ENCODE measurements around the gene SRF. TPM values are rescaled to one million over a fixed set of nuclear protein-coding genes. Genes with fewer than 3 reads are reported as not detected.
"Not testable (repeated sequence)": the region's sequence is repeated elsewhere in the genome, so short reads cannot be mapped to it uniquely, and the experiment has no call there.

The SRF gene
- total and polyA plus RNA-seq, 3 experiments from 2014 or later = 8.0 to 57.4 (median 55.1) TPM

DNA sequence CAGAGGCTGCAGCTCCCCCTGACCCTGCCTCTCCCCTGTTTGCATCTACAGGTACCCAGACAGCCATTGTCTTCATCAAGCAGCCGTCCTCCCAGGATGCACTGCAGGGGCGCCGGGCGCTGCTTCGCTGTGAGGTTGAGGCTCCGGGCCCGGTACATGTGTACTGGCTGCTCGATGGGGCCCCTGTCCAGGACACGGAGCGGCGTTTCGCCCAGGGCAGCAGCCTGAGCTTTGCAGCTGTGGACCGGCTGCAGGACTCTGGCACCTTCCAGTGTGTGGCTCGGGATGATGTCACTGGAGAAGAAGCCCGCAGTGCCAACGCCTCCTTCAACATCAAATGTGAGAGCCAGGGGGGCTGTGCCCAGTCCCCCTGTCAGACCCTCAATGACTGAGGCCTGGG is 42.1 kb upstream of the SRF start:
- H3K27ac ChIP-seq (ENCODE audit: low read depth, low read length) = no peak overlapping the region
- no peak overlapping the region for H3K4me3 ChIP-seq (ENCODE audit: low read length)
- Mint-ChIP-seq H3K9me3 (no peaks in the 10 kb centered on the region), H3K27me3 (peaks cover 1 to 3% of the 10 kb centered on the region in 2 donors), H3K4me1 (no peaks in the 10 kb centered on the region), H3K36me3 (no peaks in the 10 kb centered on the region), H3K27ac (no peak overlapping the region), H3K4me3 (no peak overlapping the region)
- DNase-seq = no peak
- no peaks in the 10 kb centered on the region for H3K9me3 ChIP-seq (ENCODE audit: low read length)
- H3K4me1 ChIP-seq (ENCODE audit: insufficient read depth, low read length) = no peaks in the 10 kb centered on the region
- POLR2A ChIA-PET = no interaction called here
- CTCF ChIA-PET = interaction anchor here (1.5 kb wide), 1 partner anchor 225 kb away, joined by 4 read pairs; no protein-coding TSS in a partner anchor
- no peaks in the 10 kb centered on the region for H3K27me3 ChIP-seq (ENCODE audit: insufficient read depth, low read length, poor library complexity, severe bottlenecking)
- no peaks in the 10 kb centered on the region for H3K36me3 ChIP-seq (ENCODE audit: insufficient read depth, low read length)

GRCh38 chr6:43129434-43130194 is 41.5 kb upstream of the SRF start:
- Mint-ChIP-seq H3K4me3 (no peak overlapping the region), H3K4me1 (no peaks in the 10 kb centered on the region), H3K36me3 (no peaks in the 10 kb centered on the region), H3K27ac (no peak overlapping the region), H3K27me3 (peaks cover 1 to 3% of the 10 kb centered on the region in 2 donors), H3K9me3 (no peaks in the 10 kb centered on the region)
- Histone ChIP-seq H3K9me3 (ENCODE audit: low read length) (no peaks in the 10 kb centered on the region), H3K27ac (ENCODE audit: low read depth, low read length) (no peak overlapping the region), H3K4me1 (ENCODE audit: insufficient read depth, low read length) (no peaks in the 10 kb centered on the region), H3K36me3 (ENCODE audit: insufficient read depth, low read length) (no peaks in the 10 kb centered on the region), H3K4me3 (ENCODE audit: low read length) (no peak overlapping the region), H3K27me3 (ENCODE audit: insufficient read depth, low read length, poor library complexity, severe bottlenecking) (no peaks in the 10 kb centered on the region)
- DNase-seq = no peak
- POLR2A ChIA-PET = no interaction called here
- CTCF ChIA-PET = interaction anchor here (1.5 kb wide), 1 partner anchor 226 kb away, joined by 4 read pairs; no protein-coding TSS in a partner anchor

- no peaks in the 10 kb centered on the region for H3K36me3 ChIP-seq (ENCODE audit: insufficient read depth, low read length)
- no peak for DNase-seq
- H3K27ac Mint-ChIP-seq = no peak overlapping the region
- H3K9me3 Mint-ChIP-seq = no peaks in the 10 kb centered on the region
- H3K4me1 Mint-ChIP-seq = no peaks in the 10 kb centered on the region
- H3K4me3 Mint-ChIP-seq = no peak overlapping the region
- CTCF ChIA-PET = interaction anchor here (1.5 kb wide), 1 partner anchor 226 kb away, joined by 4 read pairs; no protein-coding TSS in a partner anchor
- no peak overlapping the region for H3K4me3 ChIP-seq (ENCODE audit: low read length)
- no peaks in the 10 kb centered on the region for H3K36me3 Mint-ChIP-seq
- POLR2A ChIA-PET = no interaction called here
- no peak overlapping the region for H3K27ac ChIP-seq (ENCODE audit: low read depth, low read length)
- H3K27me3 ChIP-seq (ENCODE audit: insufficient read depth, low read length, poor library complexity, severe bottlenecking) = no peaks in the 10 kb centered on the region
- H3K27me3 Mint-ChIP-seq = peaks cover 1 to 3% of the 10 kb centered on the region in 2 donors
- H3K4me1 ChIP-seq (ENCODE audit: insufficient read depth, low read length) = no peaks in the 10 kb centered on the region
- H3K9me3 ChIP-seq (ENCODE audit: low read length) = no peaks in the 10 kb centered on the region
These were observed 40.6 kb upstream of the SRF start for GRCh38 chr6:43130429-43130828.

DNA sequence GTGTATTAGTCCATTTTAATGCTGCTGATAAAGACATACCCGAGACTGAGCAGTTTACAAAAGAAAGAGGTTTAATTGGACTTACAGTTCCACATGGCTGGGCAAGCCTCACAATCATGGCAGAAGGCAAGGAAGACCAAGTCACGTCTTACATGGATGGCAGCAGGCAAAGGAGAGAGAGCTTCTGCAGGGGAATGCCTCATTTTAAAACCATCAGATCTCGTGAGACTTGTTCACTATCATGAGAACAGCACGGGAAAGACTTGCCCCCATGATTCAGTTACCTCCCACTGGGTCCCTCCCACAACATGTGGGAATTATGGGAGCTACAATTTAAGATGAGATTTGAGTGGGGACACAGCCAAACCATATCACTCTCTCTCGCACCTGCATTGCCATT is 39.7 kb upstream of the SRF start:
- H3K27ac ChIP-seq (ENCODE audit: low read depth, low read length); H3K27ac Mint-ChIP-seq; H3K4me3 ChIP-seq (ENCODE audit: low read length); H3K27me3 Mint-ChIP-seq; H3K9me3 Mint-ChIP-seq; H3K4me1 Mint-ChIP-seq; POLR2A ChIA-PET; DNase-seq; H3K36me3 Mint-ChIP-seq; H3K4me1 ChIP-seq (ENCODE audit: insufficient read depth, low read length); H3K36me3 ChIP-seq (ENCODE audit: insufficient read depth, low read length); CTCF ChIA-PET; H3K27me3 ChIP-seq (ENCODE audit: insufficient read depth, low read length, poor library complexity, severe bottlenecking); H3K9me3 ChIP-seq (ENCODE audit: low read length); H3K4me3 Mint-ChIP-seq: not testable (repeated sequence)

GRCh38 chr6:43138267-43138666 is 32.8 kb upstream of the SRF start:
- H3K9me3 ChIP-seq (ENCODE audit: low read length) = no peaks in the 10 kb centered on the region
- H3K4me1 ChIP-seq (ENCODE audit: insufficient read depth, low read length) = peaks cover 14% of the 10 kb centered on the region
- Mint-ChIP-seq H3K36me3 (no peaks in the 10 kb centered on the region), H3K4me1 (peaks cover 15 to 20% (median 18%) of the 10 kb centered on the region in 3 donors), H3K9me3 (no peaks in the 10 kb centered on the region), H3K4me3 (no peak overlapping the region), H3K27me3 (no peaks in the 10 kb centered on the region), H3K27ac (no peak overlapping the region)
- H3K4me3 ChIP-seq (ENCODE audit: low read length) = no peak overlapping the region
- no peaks in the 10 kb centered on the region for H3K36me3 ChIP-seq (ENCODE audit: insufficient read depth, low read length)
- CTCF ChIA-PET = no interaction called here
- POLR2A ChIA-PET = no interaction called here
- DNase-seq = no peak
- H3K27me3 ChIP-seq (ENCODE audit: insufficient read depth, low read length, poor library complexity, severe bottlenecking) = no peaks in the 10 kb centered on the region
- H3K27ac ChIP-seq (ENCODE audit: low read depth, low read length) = no peak overlapping the region

DNA sequence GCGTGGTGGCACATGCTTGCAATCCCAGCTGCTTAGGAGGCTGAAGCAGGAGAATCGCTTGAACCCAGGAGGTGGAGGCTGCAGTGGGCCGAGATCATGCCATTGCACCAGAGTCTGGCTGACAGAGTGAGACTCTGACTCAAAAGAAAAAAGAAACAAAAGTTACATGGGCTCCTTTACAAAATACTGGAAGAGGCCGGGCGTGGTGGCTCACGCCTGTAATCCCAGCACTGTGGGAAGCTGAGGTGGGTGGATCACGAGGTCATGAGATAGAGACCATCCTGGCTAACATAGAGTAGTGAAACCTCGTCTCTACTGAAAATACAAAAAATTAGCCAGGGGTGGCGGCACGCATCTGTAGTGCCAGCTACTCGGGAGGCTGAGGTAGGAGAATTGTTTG is 31.1 kb upstream of the SRF start:
- H3K9me3 ChIP-seq (ENCODE audit: low read length); H3K36me3 ChIP-seq (ENCODE audit: insufficient read depth, low read length); H3K4me3 ChIP-seq (ENCODE audit: low read length); H3K27ac ChIP-seq (ENCODE audit: low read depth, low read length); H3K27me3 Mint-ChIP-seq; H3K36me3 Mint-ChIP-seq; H3K27me3 ChIP-seq (ENCODE audit: insufficient read depth, low read length, poor library complexity, severe bottlenecking); DNase-seq; POLR2A ChIA-PET; CTCF ChIA-PET; H3K9me3 Mint-ChIP-seq: not testable (repeated sequence)
- H3K4me1 ChIP-seq (ENCODE audit: insufficient read depth, low read length) = peaks cover 21% of the 10 kb centered on the region
- H3K27ac Mint-ChIP-seq = peak overlapping the region in 2 of 8 donors; percentile 27 to 43
- peak overlapping the region in 1 of 7 donors; percentile 49 for H3K4me3 Mint-ChIP-seq
- peaks cover 21 to 27% (median 26%) of the 10 kb centered on the region in 3 donors for H3K4me1 Mint-ChIP-seq

DNA sequence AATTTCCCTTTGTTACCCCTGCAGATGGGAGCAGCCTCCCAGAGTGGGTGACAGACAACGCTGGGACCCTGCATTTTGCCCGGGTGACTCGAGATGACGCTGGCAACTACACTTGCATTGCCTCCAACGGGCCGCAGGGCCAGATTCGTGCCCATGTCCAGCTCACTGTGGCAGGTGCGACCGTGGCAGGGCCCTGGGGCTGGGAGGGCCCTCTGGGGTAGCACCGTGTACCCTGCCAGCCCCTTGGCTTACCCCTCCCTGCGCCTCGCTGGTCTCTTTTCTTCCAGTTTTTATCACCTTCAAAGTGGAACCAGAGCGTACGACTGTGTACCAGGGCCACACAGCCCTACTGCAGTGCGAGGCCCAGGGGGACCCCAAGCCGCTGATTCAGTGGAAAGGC is 29.4 kb upstream of the SRF start:
- DNase-seq = no peak
- Mint-ChIP-seq H3K4me3 (no peak overlapping the region), H3K4me1 (peaks cover 21 to 27% (median 26%) of the 10 kb centered on the region in 3 donors), H3K27me3 (peaks cover 2 to 6% of the 10 kb centered on the region in 2 donors), H3K9me3 (no peaks in the 10 kb centered on the region), H3K27ac (peak overlapping the region in 3 of 8 donors; percentile 17 to 90 (median 75)), H3K36me3 (no peaks in the 10 kb centered on the region)
- no peaks in the 10 kb centered on the region for H3K9me3 ChIP-seq (ENCODE audit: low read length)
- no peak overlapping the region for H3K27ac ChIP-seq (ENCODE audit: low read depth, low read length)
- H3K4me3 ChIP-seq (ENCODE audit: low read length) = no peak overlapping the region
- H3K4me1 ChIP-seq (ENCODE audit: insufficient read depth, low read length) = peaks cover 21% of the 10 kb centered on the region
- H3K27me3 ChIP-seq (ENCODE audit: insufficient read depth, low read length, poor library complexity, severe bottlenecking) = no peaks in the 10 kb centered on the region
- POLR2A ChIA-PET = no interaction called here
- H3K36me3 ChIP-seq (ENCODE audit: insufficient read depth, low read length) = no peaks in the 10 kb centered on the region
- CTCF ChIA-PET = interaction anchor here (2.4 kb wide), 1 partner anchor 31 kb away, joined by 9 read pairs; no protein-coding TSS in a partner anchor

DNA sequence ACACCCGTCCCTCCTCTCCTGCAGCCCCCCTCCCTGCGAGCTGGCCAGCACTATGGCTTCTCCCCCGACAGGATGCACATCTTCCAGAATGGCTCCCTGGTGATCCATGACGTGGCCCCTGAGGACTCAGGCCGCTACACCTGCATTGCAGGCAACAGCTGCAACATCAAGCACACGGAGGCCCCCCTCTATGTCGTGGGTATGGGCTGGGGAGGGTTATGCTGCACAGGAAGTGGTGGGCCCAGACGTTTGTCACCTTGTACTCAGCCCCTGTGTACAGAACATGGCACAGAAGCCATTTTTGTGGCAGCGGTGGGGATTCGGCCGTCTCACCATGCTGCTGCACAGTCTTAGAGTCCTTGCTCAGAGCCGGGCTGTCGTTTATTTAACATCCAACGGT is 29.0 kb upstream of the SRF start:
- Mint-ChIP-seq H3K27ac (peak overlapping the region in 7 of 8 donors; percentile 8 to 95 (median 91)), H3K4me1 (peaks cover 21 to 27% (median 26%) of the 10 kb centered on the region in 3 donors), H3K4me3 (peak overlapping the region in 6 of 7 donors; percentile 7 to 81 (median 76)), H3K9me3 (no peaks in the 10 kb centered on the region), H3K27me3 (peaks cover 2 to 6% of the 10 kb centered on the region in 2 donors), H3K36me3 (no peaks in the 10 kb centered on the region)
- peaks cover 21% of the 10 kb centered on the region for H3K4me1 ChIP-seq (ENCODE audit: insufficient read depth, low read length)
- POLR2A ChIA-PET = no interaction called here
- H3K9me3 ChIP-seq (ENCODE audit: low read length) = no peaks in the 10 kb centered on the region
- H3K27ac ChIP-seq (ENCODE audit: low read depth, low read length) = no peak overlapping the region
- CTCF ChIA-PET = interaction anchor here (1.0 to 2.8 kb wide), 6 partner anchors 16 to 396 kb away, joined by 3 to 28 read pairs (median 8); partner anchors contain the start of genes KLHDC3, MEA1 and TBCC
- H3K4me3 ChIP-seq (ENCODE audit: low read length) = no peak overlapping the region
- H3K27me3 ChIP-seq (ENCODE audit: insufficient read depth, low read length, poor library complexity, severe bottlenecking) = no peaks in the 10 kb centered on the region
- DNase-seq = peak in 4 of 5 donors; percentile 35 to 84 (median 65)
- no peaks in the 10 kb centered on the region for H3K36me3 ChIP-seq (ENCODE audit: insufficient read depth, low read length)

Data from CD8-positive, alpha-beta memory T cell (primary cell).